GM23248 (cell line): ENCODE results near the gene GAGE12H. TPM values are rescaled to one million over a fixed set of nuclear protein-coding genes. Genes with fewer than 3 reads are reported as not detected.
"Not testable (repeated sequence)": the region's sequence is repeated elsewhere in the genome, so short reads cannot be mapped to it uniquely, and the experiment has no call there.

Source experiments
- DNase-seq: peaks from one replicate; pipeline ENCODE4 v3.0.0-alpha.2; 2015
- H2AFZ ChIP-seq: fragments of 200-600 bp; sonication (generic); 2 replicates; pipeline ENCODE4 v1.6.1; 2016; ENCODE audit warnings: antibody characterized with exemption
- H3F3A ChIP-seq: fragments of 200-600 bp; sonication (generic); 2 replicates; pipeline ENCODE4 v1.6.1; 2016; ENCODE audit warnings: mild to moderate bottlenecking, antibody characterized with exemption, mixed run types; ENCODE audit not compliant: insufficient read depth
- H3K27ac ChIP-seq: fragments of 200-600 bp; sonication (generic); 2 replicates; pipeline ENCODE4 v1.5.1; 2016; ENCODE audit warnings: mild to moderate bottlenecking
- H3K27me3 ChIP-seq: fragments of 200-600 bp; sonication (generic); replicated peaks from 2 replicates; pipeline ENCODE4 v1.6.1; 2016; ENCODE audit warnings: mild to moderate bottlenecking; ENCODE audit not compliant: insufficient read depth
- H3K36me3 ChIP-seq: fragments of 200-600 bp; sonication (generic); 2 replicates; pipeline ENCODE4 v1.6.1; 2016; ENCODE audit warnings: low read depth, mild to moderate bottlenecking
- H3K4me1 ChIP-seq: fragments of 200-600 bp; sonication (generic); 2 replicates; pipeline ENCODE4 v1.6.1; 2016; ENCODE audit warnings: mild to moderate bottlenecking; ENCODE audit not compliant: insufficient read depth
- H3K4me2 ChIP-seq: fragments of 200-600 bp; sonication (generic); one replicate; pipeline ENCODE4 v1.6.1; 2016; ENCODE audit warnings: mild to moderate bottlenecking; ENCODE audit not compliant: unreplicated experiment
- H3K4me3 ChIP-seq: fragments of 200-600 bp; sonication (generic); 2 replicates; pipeline ENCODE4 v1.5.1; 2016; ENCODE audit warnings: mild to moderate bottlenecking
- H3K79me2 ChIP-seq: fragments of 200-600 bp; sonication (generic); 2 replicates; pipeline ENCODE4 v1.6.1; 2016; ENCODE audit warnings: mild to moderate bottlenecking; ENCODE audit not compliant: insufficient read depth
- H3K9ac ChIP-seq: fragments of 200-600 bp; sonication (generic); 2 replicates; pipeline ENCODE4 v1.6.1; 2016; ENCODE audit warnings: mild to moderate bottlenecking
- H3K9me2 ChIP-seq: fragments of 200-600 bp; sonication (generic); 2 replicates; pipeline ENCODE4 v1.6.1; 2016; ENCODE audit warnings: mixed run types, mild to moderate bottlenecking, moderate library complexity; ENCODE audit not compliant: insufficient read depth
- H3K9me3 ChIP-seq: fragments of 200-600 bp; sonication (generic); one replicate; pipeline ENCODE4 v1.6.1; 2017; ENCODE audit warnings: low read depth
- H4K20me1 ChIP-seq: fragments of 200-600 bp; sonication (generic); 2 replicates; pipeline ENCODE4 v1.6.0; 2016; ENCODE audit not compliant: insufficient read depth
- WGBS, 2 experiments: methylation state at CpG; one replicate each; pipeline ENCODE4 v1.1.6; 2015 to 2017; ENCODE audit warnings: low lambda C conversion rate in 2 of 2, low coverage in 1 of 2; ENCODE audit errors: missing lambda C conversion rate in 2 of 2; 5-methylcytosine and 5-hydroxymethylcytosine counted together
- in situ Hi-C: fragments of 300-500 bp; cut with MboI; formaldehyde crosslinking; loops from 2 replicates; pipeline ENCODE4 v1.15.0; 2020
- polyA plus RNA-seq: library from polyadenylated mRNA; unstranded; fragments of >200 nt; fragmentation: Nextera tagmentation; extraction: Ambion mirVana; gene quantifications from 2 replicates; pipeline ENCODE4 v1.2.1, GENCODE V29; 2016
- total RNA-seq: library from RNA; depleted of rRNA; stranded (reverse); fragments of >200 nt; shearing (Covaris generic); gene quantifications from 2 replicates; pipeline ENCODE4 v1.2.3, GENCODE V29; 2014; rRNA removed

GAGE12H gene
- total RNA-seq (not detected in 2 replicates), polyA plus RNA-seq (not detected in 2 replicates)

GRCh38 chrX:49579649-49580048, at the start of gene GAGE12H:
TSS of gene GAGE12H (plus strand) at chrX:49579949. CDS start at chrX:49581104, 1,155 bp downstream.
- H2AFZ ChIP-seq, in situ Hi-C loops: not testable (repeated sequence)
- WGBS, 2 experiments: no CpG with 5 or more reads among the region's 16 CpGs

DNA sequence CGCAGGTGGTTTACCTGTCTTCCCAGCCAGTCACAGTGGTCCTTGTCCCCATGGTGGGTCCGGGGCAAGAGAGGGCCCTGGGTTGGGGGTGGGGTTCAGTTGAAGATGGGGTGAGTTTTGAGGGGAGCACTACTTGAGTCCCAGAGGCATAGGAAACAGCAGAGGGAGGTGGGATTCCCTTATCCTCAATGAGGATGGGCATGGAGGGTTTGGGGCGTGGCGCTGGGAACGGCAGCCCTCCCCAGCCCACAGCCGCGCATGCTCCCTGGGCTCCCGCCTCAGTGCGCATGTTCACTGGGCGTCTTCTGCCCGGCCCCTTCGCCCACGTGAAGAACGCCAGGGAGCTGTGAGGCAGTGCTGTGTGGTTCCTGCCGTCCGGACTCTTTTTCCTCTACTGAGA, 47.9 kb upstream of the GAGE12H start, which contains the start of gene GAGE12C:
Gene GAGE12C (plus strand): TSS at position 301 of the 400 bp plus-strand sequence. CDS start 1,155 bp downstream, outside the sequence.
- H3F3A ChIP-seq, DNase-seq, in situ Hi-C loops, H3K9me3 ChIP-seq, H3K4me1 ChIP-seq, H3K27me3 ChIP-seq, H2AFZ ChIP-seq, H3K36me3 ChIP-seq, H3K9me2 ChIP-seq, H3K27ac ChIP-seq, H3K79me2 ChIP-seq, H3K9ac ChIP-seq, H4K20me1 ChIP-seq, H3K4me2 ChIP-seq, H3K4me3 ChIP-seq: not testable (repeated sequence)
- no CpG with 5 or more reads among the region's 16 CpGs for WGBS, 2 experiments

More at GRCh38 chrX:49579649-49580048, at the start of gene GAGE12H:
- H3K27me3 ChIP-seq, H3K4me3 ChIP-seq, H3K4me1 ChIP-seq, H3K79me2 ChIP-seq, H3K9me3 ChIP-seq, H3K27ac ChIP-seq, H3F3A ChIP-seq, DNase-seq, H3K4me2 ChIP-seq, H4K20me1 ChIP-seq, H3K36me3 ChIP-seq, H3K9ac ChIP-seq, H3K9me2 ChIP-seq: not testable (repeated sequence)

DNA sequence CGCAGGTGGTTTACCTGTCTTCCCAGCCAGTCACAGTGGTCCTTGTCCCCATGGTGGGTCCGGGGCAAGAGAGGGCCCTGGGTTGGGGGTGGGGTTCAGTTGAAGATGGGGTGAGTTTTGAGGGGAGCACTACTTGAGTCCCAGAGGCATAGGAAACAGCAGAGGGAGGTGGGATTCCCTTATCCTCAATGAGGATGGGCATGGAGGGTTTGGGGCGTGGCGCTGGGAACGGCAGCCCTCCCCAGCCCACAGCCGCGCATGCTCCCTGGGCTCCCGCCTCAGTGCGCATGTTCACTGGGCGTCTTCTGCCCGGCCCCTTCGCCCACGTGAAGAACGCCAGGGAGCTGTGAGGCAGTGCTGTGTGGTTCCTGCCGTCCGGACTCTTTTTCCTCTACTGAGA, 38.3 kb upstream of the GAGE12H start, which contains the start of gene GAGE12D:
Gene GAGE12D (plus strand): TSS at position 301 of the 400 bp plus-strand sequence. CDS start 1,155 bp downstream, outside the sequence.
- no CpG with 5 or more reads among the region's 16 CpGs for WGBS, 2 experiments
- H3K9ac ChIP-seq, H2AFZ ChIP-seq, H3K4me2 ChIP-seq, H3K4me1 ChIP-seq, H3K4me3 ChIP-seq, in situ Hi-C loops, DNase-seq, H3K9me3 ChIP-seq, H3F3A ChIP-seq, H3K36me3 ChIP-seq, H3K27ac ChIP-seq, H3K79me2 ChIP-seq, H3K27me3 ChIP-seq, H4K20me1 ChIP-seq, H3K9me2 ChIP-seq: not testable (repeated sequence)

DNA sequence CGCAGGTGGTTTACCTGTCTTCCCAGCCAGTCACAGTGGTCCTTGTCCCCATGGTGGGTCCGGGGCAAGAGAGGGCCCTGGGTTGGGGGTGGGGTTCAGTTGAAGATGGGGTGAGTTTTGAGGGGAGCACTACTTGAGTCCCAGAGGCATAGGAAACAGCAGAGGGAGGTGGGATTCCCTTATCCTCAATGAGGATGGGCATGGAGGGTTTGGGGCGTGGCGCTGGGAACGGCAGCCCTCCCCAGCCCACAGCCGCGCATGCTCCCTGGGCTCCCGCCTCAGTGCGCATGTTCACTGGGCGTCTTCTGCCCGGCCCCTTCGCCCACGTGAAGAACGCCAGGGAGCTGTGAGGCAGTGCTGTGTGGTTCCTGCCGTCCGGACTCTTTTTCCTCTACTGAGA, 28.8 kb upstream of the GAGE12H start, which contains the start of gene GAGE12E:
Gene GAGE12E (plus strand): TSS at position 301 of the 400 bp plus-strand sequence. CDS start 1,155 bp downstream, outside the sequence.
- H3K4me2 ChIP-seq, H3K79me2 ChIP-seq, H3K4me1 ChIP-seq, H3K9ac ChIP-seq, H3K27me3 ChIP-seq, DNase-seq, H3K27ac ChIP-seq, H2AFZ ChIP-seq, H3F3A ChIP-seq, H4K20me1 ChIP-seq, H3K4me3 ChIP-seq, H3K36me3 ChIP-seq, H3K9me3 ChIP-seq, in situ Hi-C loops, H3K9me2 ChIP-seq: not testable (repeated sequence)
- WGBS, 2 experiments: no CpG with 5 or more reads among the region's 16 CpGs

- no CpG with 5 or more reads among the region's 16 CpGs for whole genome bisulfite sequencing, 2 experiments
- H3F3A ChIP-seq, H2AFZ ChIP-seq: not testable (repeated sequence)
Observed at GRCh38 chrX:49560542-49560941, 19.2 kb upstream of the GAGE12H start, which contains the start of gene GAGE12F. TSS of gene GAGE12F (plus strand) at chrX:49560842. CDS start at chrX:49561997, 1,155 bp downstream.

DNA sequence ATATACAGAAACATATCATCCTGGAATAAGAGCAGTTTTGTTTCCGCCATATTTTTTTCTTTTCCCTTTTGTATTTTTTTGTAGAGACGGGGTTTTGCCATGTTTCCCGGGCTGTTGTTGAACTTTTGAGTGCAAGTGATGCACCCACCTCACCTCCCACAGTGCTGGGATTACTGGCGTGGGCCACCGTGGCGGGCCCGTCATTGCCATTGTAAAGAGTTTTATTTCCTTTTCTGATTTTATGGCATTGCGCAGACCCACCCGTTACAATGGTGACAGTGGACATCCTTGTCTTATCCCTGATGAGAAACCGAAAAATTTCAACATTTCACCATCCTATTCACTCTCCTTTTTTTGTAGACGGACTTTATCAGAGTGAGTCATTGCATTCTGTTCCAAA, 11.0 kb upstream of the GAGE12H start:
- 60 to 71% methylated on average over 4 to 7 of the region's 11 CpGs for WGBS, 2 experiments
- H3K4me1 ChIP-seq, H3K9me2 ChIP-seq, H3F3A ChIP-seq, H3K79me2 ChIP-seq, H4K20me1 ChIP-seq, H3K27ac ChIP-seq, H3K4me2 ChIP-seq, in situ Hi-C loops, H3K27me3 ChIP-seq, H3K36me3 ChIP-seq, H3K9me3 ChIP-seq, H2AFZ ChIP-seq, DNase-seq, H3K9ac ChIP-seq, H3K4me3 ChIP-seq: not testable (repeated sequence)

More at GRCh38 chrX:49560542-49560941, 19.2 kb upstream of the GAGE12H start, which contains the start of gene GAGE12F:
- H3K36me3 ChIP-seq, H3K4me1 ChIP-seq, H3K9ac ChIP-seq, in situ Hi-C loops, H3K9me3 ChIP-seq, H3K27ac ChIP-seq, H3K27me3 ChIP-seq, H4K20me1 ChIP-seq, H3K4me2 ChIP-seq, H3K9me2 ChIP-seq, H3K79me2 ChIP-seq, H3K4me3 ChIP-seq, DNase-seq: not testable (repeated sequence)

GRCh38 chrX:49569152-49569551, 10.6 kb upstream of the GAGE12H start:
- DNase-seq, H3K36me3 ChIP-seq, H3K79me2 ChIP-seq, H3K9me2 ChIP-seq, H4K20me1 ChIP-seq, H3K27me3 ChIP-seq, H2AFZ ChIP-seq, H3K4me2 ChIP-seq, in situ Hi-C loops, H3K4me3 ChIP-seq, H3K9ac ChIP-seq, H3K4me1 ChIP-seq, H3K9me3 ChIP-seq, H3F3A ChIP-seq, H3K27ac ChIP-seq: not testable (repeated sequence)
- WGBS, 2 experiments: 67 to 76% methylated on average over 9 to 10 of the region's 13 CpGs
